Esophagus muscularis mucosa (tissue), 4 donors: ENCODE results near the gene CREB3. TPM values are rescaled to one million over a fixed set of nuclear protein-coding genes. Genes with fewer than 3 reads are reported as not detected.
A peak's percentile ranks its signal among the peaks of the same experiment; 100 is the strongest.

Experiments used
- DNase-seq: peaks from one replicate; pipeline ENCODE4 v3.0.0-alpha.2; 2017; ENCODE audit errors: extremely low spot score
- H3K27ac ChIP-seq, 4 donors: fragments of 200-600 bp; sonication (generic); replicated peaks in 1 of 4; 1 replicate in 3 of 4; 2 replicates in 1 of 4; pipeline ENCODE4 v1.5.1; 2016 to 2019; ENCODE audit warnings: mild to moderate bottlenecking in 1 of 4
- H3K27me3 ChIP-seq, 4 donors: fragments of 200-600 bp; sonication (generic); one replicate each; pipeline versions ENCODE4 v1.5.1 to v1.6.0; 2016 to 2019
- H3K36me3 ChIP-seq, 4 donors: fragments of 200-600 bp; sonication (generic); one replicate each; pipeline ENCODE4 v1.5.1; 2016 to 2019
- H3K4me1 ChIP-seq, 4 donors: fragments of 200-600 bp; sonication (generic); one replicate each; pipeline ENCODE4 v1.5.1; 2016 to 2019
- H3K4me3 ChIP-seq, 4 donors: fragments of 200-600 bp; sonication (generic); 1 replicate in 2 of 4; 2 replicates in 2 of 4; pipeline ENCODE4 v1.5.1; 2016 to 2019; ENCODE audit warnings: mild to moderate bottlenecking in 4 of 4, moderate library complexity in 1 of 4
- H3K9me3 ChIP-seq, 4 donors: fragments of 200-600 bp; sonication (generic); 1 replicate in 3 of 4; 2 replicates in 1 of 4; pipeline ENCODE4 v1.5.1; 2016 to 2019
- EP300 ChIP-seq: sonication (generic); formaldehyde crosslinking; IDR thresholded peaks from one replicate; pipeline ENCODE4 v1.6.1; 2017; ENCODE audit warnings: antibody characterized with exemption
- POLR2A ChIP-seq: fragments of 450-650 bp; IDR thresholded peaks from one replicate; pipeline ENCODE4 v1.6.1; 2017; ENCODE audit warnings: antibody characterized with exemption, moderate library complexity, mild to moderate bottlenecking, low read depth
- POLR2AphosphoS5 ChIP-seq, 2 donors: sonication (generic); formaldehyde crosslinking; IDR thresholded peaks; one replicate each; pipeline ENCODE4 v1.6.1; 2017; ENCODE audit warnings: antibody characterized with exemption in 2 of 2
- WGBS: methylation state at CpG from one replicate; pipeline ENCODE4 v1.1.5; 2018; 5-methylcytosine and 5-hydroxymethylcytosine counted together
- intact Hi-C: fragments of 100-400 bp; cut with DNase I; formaldehyde crosslinking; loops from one replicate; pipeline ENCODE4 v1.15.1; 2023
- total RNA-seq, 4 donors: library from RNA; depleted of rRNA; stranded (reverse); fragments of >200 nt; gene quantifications; one replicate each; pipeline versions ENCODE4 v1.1.0 to v1.2.1, GENCODE V29; 2016
- TF ChIP-seq, protein P1 (sequence below), 3 experiments: fragments of 200-600 bp in 2 of 3; fragments of 450-650 bp in 1 of 3; sonication (generic) in 2 of 3; IDR thresholded peaks; one replicate each; pipeline ENCODE4 v1.5.1; 2017 to 2019; ENCODE audit warnings: antibody characterized with exemption in 3 of 3, mild to moderate bottlenecking in 2 of 3, moderate library complexity in 1 of 3

CREB3 gene
- total RNA-seq, 4 donors from 2014 or later: 65.6 to 97.3 (median 85.4) TPM

DNA sequence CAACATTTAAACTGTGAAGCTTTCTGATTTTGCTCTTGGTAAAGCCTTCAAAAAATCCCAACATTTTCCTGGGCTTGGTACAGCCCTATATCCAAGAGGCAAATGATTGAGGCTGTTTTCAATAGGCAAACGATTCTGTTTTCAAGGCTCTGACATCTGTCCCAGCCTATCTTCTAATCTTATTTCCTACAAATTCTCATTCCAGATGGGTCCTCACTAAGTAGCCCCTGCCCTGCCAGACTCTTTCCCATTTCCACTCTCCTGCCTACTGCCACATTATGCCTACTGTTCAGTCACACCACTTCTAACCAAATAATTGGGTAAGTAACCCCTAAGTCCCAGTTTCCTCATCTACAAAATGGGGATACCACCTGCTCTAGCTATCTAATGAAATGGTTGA, 13.1 kb downstream of the CREB3 start:
- Histone ChIP-seq H3K4me1 (peaks cover 50 to 72% (median 64%) of the 10 kb centered on the region in 4 donors), H3K27ac (peak overlapping the region; percentile 10 to 93 (median 91)), H3K27me3 (no peaks in the 10 kb centered on the region), H3K9me3 (no peaks in the 10 kb centered on the region), H3K4me3 (peak overlapping the region; percentile 64 to 90 (median 84)), H3K36me3 (peaks cover 40 to 50% (median 47%) of the 10 kb centered on the region in 4 donors)
- TF ChIP-seq POLR2A: no peak
- TF ChIP-seq POLR2AphosphoS5 (IDR thresholded peaks at IDR 0.05): no peak
- TF ChIP-seq EP300: no peak
- TF ChIP-seq, protein P1, sequence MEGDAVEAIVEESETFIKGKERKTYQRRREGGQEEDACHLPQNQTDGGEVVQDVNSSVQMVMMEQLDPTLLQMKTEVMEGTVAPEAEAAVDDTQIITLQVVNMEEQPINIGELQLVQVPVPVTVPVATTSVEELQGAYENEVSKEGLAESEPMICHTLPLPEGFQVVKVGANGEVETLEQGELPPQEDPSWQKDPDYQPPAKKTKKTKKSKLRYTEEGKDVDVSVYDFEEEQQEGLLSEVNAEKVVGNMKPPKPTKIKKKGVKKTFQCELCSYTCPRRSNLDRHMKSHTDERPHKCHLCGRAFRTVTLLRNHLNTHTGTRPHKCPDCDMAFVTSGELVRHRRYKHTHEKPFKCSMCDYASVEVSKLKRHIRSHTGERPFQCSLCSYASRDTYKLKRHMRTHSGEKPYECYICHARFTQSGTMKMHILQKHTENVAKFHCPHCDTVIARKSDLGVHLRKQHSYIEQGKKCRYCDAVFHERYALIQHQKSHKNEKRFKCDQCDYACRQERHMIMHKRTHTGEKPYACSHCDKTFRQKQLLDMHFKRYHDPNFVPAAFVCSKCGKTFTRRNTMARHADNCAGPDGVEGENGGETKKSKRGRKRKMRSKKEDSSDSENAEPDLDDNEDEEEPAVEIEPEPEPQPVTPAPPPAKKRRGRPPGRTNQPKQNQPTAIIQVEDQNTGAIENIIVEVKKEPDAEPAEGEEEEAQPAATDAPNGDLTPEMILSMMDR (IDR thresholded peaks at IDR 0.05): no peak
- no peak for DNase-seq
- 41% methylated on average over 1 of the region's 1 CpG for WGBS
- intact Hi-C loops: no loop called here

DNA sequence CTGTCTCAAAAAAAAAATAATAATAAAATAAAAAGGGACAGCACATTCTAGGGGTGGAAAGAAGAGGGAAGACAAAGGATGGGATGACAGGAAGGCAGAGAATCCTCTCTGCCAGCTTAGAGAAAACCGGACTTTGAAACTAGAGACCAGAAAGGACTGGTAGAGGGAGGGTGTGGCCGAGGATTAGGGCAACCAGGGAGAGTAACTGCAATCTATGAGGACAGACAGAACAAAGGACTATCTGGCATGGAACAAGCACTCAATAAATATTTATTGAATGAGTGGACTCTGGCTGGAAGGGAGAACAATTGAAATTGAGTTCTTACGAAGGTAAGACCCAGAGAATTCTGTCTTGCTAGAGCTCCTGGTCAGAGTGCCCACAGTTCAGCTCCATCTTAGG, 14.1 kb downstream of the CREB3 start:
- Histone ChIP-seq H3K4me1 (peaks cover 50 to 79% (median 65%) of the 10 kb centered on the region in 4 donors), H3K36me3 (peaks cover 40 to 50% (median 47%) of the 10 kb centered on the region in 4 donors), H3K27me3 (no peaks in the 10 kb centered on the region), H3K4me3 (peak overlapping the region; percentile 64 to 90 (median 84)), H3K27ac (peak overlapping the region; percentile 88 to 93 (median 91)), H3K9me3 (no peaks in the 10 kb centered on the region)
- intact Hi-C loops: no loop called here
- WGBS: 41% methylated on average over 3 of the region's 3 CpGs
- TF ChIP-seq EP300 (no peak), POLR2A (no peak), POLR2AphosphoS5 (IDR thresholded peaks at IDR 0.05) (no peak)
- TF ChIP-seq, protein P1 (IDR thresholded peaks at IDR 0.05): no peak
- no peak for DNase-seq

DNA sequence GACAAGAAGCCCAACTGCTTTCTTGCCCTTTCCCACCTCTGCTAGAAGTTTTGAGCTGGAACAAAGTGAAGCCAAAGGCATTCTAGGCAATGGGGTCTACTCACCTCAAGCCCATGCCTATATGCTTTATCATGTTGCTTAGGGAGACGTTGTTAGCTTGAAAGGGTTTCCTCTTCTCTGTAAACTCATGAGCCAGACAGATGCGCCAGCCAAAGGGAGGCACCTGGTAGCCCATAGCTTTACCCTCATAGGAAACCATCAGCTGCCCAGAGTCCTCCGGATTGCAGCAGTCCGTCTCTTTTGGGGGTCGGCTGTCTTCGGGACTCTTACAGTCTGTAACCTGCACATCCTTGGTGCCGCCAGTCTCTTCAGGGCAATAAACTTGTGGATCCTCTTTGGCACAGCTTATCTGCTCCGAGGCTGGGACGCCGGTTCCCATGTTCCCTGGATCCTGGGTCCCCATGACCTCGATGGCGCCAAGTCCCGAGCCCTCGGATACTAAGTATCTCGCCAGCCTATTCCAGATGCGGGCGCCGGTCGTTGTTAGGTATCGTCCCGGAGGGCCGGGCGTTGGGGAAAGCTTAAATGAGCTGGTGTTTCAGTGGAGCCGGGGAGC, 15.9 kb downstream of the CREB3 start:
- TF ChIP-seq POLR2A: no peak
- TF ChIP-seq, protein P1 (IDR thresholded peaks at IDR 0.05): no peak
- TF ChIP-seq POLR2AphosphoS5 (IDR thresholded peaks at IDR 0.05): no peak
- no peak for TF ChIP-seq EP300
- Histone ChIP-seq H3K9me3 (no peaks in the 10 kb centered on the region), H3K27me3 (no peaks in the 10 kb centered on the region), H3K27ac (peak overlapping the region; percentile 88 to 93 (median 91)), H3K4me1 (peaks cover 50 to 72% (median 61%) of the 10 kb centered on the region in 4 donors), H3K4me3 (peak overlapping the region; percentile 64 to 90 (median 84)), H3K36me3 (peaks cover 43 to 50% (median 47%) of the 10 kb centered on the region in 4 donors)
- no peak for DNase-seq
- intact Hi-C loops: no loop called here
- WGBS: under 1% methylated on average over 23 of the region's 24 CpGs

DNA sequence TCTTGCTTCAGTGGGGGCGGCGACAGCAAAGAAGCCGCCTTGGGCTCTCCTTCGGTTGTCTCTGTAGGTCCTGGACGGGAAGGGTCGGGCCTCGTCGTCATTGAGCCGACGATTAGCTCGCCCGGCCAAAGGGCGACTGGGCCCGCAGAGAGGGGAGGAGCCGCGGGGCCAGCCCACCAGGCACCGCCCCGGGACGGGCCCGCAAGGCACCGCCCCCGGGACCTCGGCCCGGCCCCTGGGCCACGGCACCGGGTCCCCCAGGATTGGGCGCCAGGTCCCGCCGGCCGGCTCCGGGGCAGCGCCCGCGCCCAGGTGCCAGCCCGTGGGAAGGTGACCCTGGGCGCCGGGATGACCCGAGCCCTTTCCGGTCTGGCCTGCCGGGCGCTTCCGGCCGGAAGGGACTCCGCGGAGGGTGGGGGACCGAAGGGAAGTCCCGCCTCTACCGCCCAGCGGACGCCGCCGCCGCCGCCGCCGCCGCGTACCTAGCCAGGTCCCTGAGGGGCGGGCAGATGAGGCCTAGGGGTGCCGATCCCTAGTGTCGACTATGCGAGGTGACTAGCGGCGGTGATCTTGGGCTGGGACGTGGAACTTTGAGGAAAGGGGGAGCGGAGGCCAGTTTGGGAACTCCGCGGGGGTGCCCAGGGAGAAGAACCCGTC, 16.5 kb downstream of the CREB3 start, which contains the start of the genes GBA2 and RGP1:
GBA2 (minus strand) TSS at position 371 of the 657 bp plus-strand sequence. CDS start 524 bp downstream, outside the sequence.
RGP1 (plus strand) TSS at position 430 of the 657 bp plus-strand sequence. CDS start 469 bp downstream, outside the sequence.
- no peak for DNase-seq
- H3K4me1 ChIP-seq: peaks cover 47 to 66% (median 56%) of the 10 kb centered on the region in 4 donors
- peaks cover 44 to 50% (median 47%) of the 10 kb centered on the region in 4 donors for H3K36me3 ChIP-seq
- peak within 1 kb of the TSS; percentile 64 to 90 (median 84) for H3K4me3 ChIP-seq
- no peaks in the 10 kb centered on the region for H3K27me3 ChIP-seq
- TF ChIP-seq POLR2AphosphoS5 (IDR thresholded peaks at IDR 0.05) (peak; percentile 81 to 92), POLR2A (peak; percentile 34)
- TF ChIP-seq, protein P1 (IDR thresholded peaks at IDR 0.05): no peak
- intact Hi-C loops: no loop called here
- WGBS: 0% methylated on average over 32 of the region's 69 CpGs
- H3K9me3 ChIP-seq: no peaks in the 10 kb centered on the region
- H3K27ac ChIP-seq: peak within 1 kb of the TSS; percentile 88 to 93 (median 91)
